AG04449 (cell line): ENCODE results near the gene MANSC1.

Source experiments
- CTCF ChIA-PET: fragments of 350-600 bp; formaldehyde crosslinking; extraction: SDS; loops from one replicate; lab custom pipeline; 2021; ENCODE audit warnings: antibody characterized with exemption; lab: Yijun Ruan, JAX
- POLR2A ChIA-PET: fragments of 400-600, 350-600 bp; formaldehyde crosslinking; extraction: SDS; loops from one replicate; lab custom pipeline; 2020; ENCODE audit warnings: antibody characterized with exemption, inconsistent platforms; lab: Yijun Ruan, JAX
- DNase-seq: peaks from one replicate; pipeline ENCODE4 v3.0.0-alpha.2; 2010; ENCODE audit warnings: low read depth, low spot score
- H3K4me3 ChIP-seq: 2 replicates; pipeline ENCODE4 v1.5.1; 2011; ENCODE audit warnings: low read depth, mild to moderate bottlenecking, control low read depth, low read length
- CTCF ChIP-seq: IDR thresholded peaks from one replicate; pipeline ENCODE4 v1.5.1; 2011; ENCODE audit warnings: mild to moderate bottlenecking, moderate library complexity, low read length, control low read depth, inconsistent platforms; ENCODE audit not compliant: insufficient read depth; ENCODE audit errors: missing control alignments

The MANSC1 gene

GRCh38 chr12:12392413-12392812, 42.4 kb upstream of the MANSC1 start:
- no peak for TF ChIP-seq CTCF
- no peak for DNase-seq
- ChIA-PET POLR2A (no interaction called here), CTCF (interaction anchor here (1.3 kb wide), 1 partner anchor 15 kb away, joined by 3 read pairs; no protein-coding TSS in a partner anchor)
- no peak overlapping the region for H3K4me3 ChIP-seq

GRCh38 chr12:12387501-12387900, 37.5 kb upstream of the MANSC1 start:
- POLR2A ChIA-PET, result no interaction called here
- no peak for TF ChIP-seq CTCF
- no peak for DNase-seq
- H3K4me3 ChIP-seq, result no peak overlapping the region
- CTCF ChIA-PET, result interaction anchor here (0.7 to 4.6 kb wide), 9 partner anchors 9 to 349 kb away, joined by 3 to 27 read pairs (median 3); partner anchors contain the start of gene DUSP16

- ChIA-PET POLR2A (no interaction called here), CTCF (interaction anchor here (0.6 to 4.6 kb wide), 8 partner anchors 8 to 319 kb away, joined by 3 to 27 read pairs (median 3); partner anchors contain the start of genes BORCS5 and DUSP16)
- no peak for TF ChIP-seq CTCF
- no peak overlapping the region for H3K4me3 ChIP-seq
- no peak for DNase-seq
These were observed 34.7 kb upstream of the MANSC1 start for GRCh38 chr12:12384571-12385340.

GRCh38 chr12:12381982-12382381, 31.9 kb upstream of the MANSC1 start:
- DNase-seq, result no peak
- no peak for TF ChIP-seq CTCF
- ChIA-PET CTCF (no interaction called here), POLR2A (no interaction called here)
- no peak overlapping the region for H3K4me3 ChIP-seq

GRCh38 chr12:12380949-12381593, 31.0 kb upstream of the MANSC1 start:
- ChIA-PET CTCF (interaction anchor here (1.6 to 6.6 kb wide), 3 partner anchors 23 to 282 kb away, joined by 3 to 81 read pairs (median 5); partner anchors contain the start of gene DUSP16), POLR2A (no interaction called here)
- DNase-seq, result no peak
- no peak for TF ChIP-seq CTCF
- no peak overlapping the region for H3K4me3 ChIP-seq
